ENCODE measurements around the gene SLC44A5.

- TF ChIP-seq EGR1 (IDR thresholded peaks at IDR 0.05; ENCODE audit: low read depth in 2 of 2), result no peak
- TF ChIP-seq CTCF (IDR thresholded peaks at IDR 0.05; ENCODE audit: low read depth, low read length, missing input control), result no peak
- no peak for TF ChIP-seq TAF1 (conservative IDR thresholded peaks at IDR 0.05)
These were observed 67.9 kb downstream of the SLC44A5 start for GRCh38 chr1:75542818-75543570.
